Measurements from ENCODE around the gene KDM4D. TPM values are rescaled to one million over a fixed set of nuclear protein-coding genes. Genes with fewer than 3 reads are reported as not detected.

Gene KDM4D
- total and polyA plus RNA-seq, 9 of the 15 experiments (the other 6 are each of a cell fraction or from before 2014, with no cell fraction given) = 0.34 to 1.1 (median 0.50) TPM

DNA sequence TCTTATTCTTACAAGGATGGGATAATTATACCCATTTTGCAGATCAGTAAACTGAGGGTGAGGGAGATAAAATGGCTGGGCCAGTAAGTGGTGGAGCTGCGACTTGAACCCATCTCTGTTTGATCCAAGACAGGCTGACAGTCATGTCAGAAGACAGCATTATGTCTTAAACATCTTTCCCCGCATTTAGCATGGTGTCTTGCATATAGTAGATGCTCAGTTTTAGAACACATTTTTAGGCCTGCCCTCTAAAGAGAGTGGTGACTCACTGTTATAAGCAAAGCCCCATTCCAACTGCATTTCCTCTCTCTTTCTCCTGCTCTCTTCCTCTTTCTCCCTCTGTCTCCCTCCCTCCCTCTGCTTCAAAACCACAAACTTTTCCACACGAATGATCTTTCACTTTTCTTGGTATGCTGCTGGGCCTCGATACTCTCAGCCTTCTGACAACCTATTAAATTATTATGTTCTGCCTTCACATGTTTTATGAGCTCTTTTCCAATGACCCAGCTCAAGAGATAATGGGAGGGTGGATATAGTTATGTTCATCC lies 25.4 kb upstream of the KDM4D start (continued):
- TF ChIP-seq ATF4 (CRISPR knock-in tag; IDR thresholded peaks at IDR 0.05) = no peak
- TF ChIP-seq RFX5 (IDR thresholded peaks at IDR 0.05; ENCODE audit: low read depth, low read length) = no peak
- no peak for TF ChIP-seq ZNF518B (CRISPR knock-in tag; IDR thresholded peaks at IDR 0.05)
- no peak for TF ChIP-seq THRA (IDR thresholded peaks at IDR 0.05)
- no peak for TF ChIP-seq RFX7 (CRISPR knock-in tag; IDR thresholded peaks at IDR 0.05)
- no peak for TF ChIP-seq SRSF1 (IDR thresholded peaks at IDR 0.05; ENCODE audit: low read depth, low read length)
- no peak for TF ChIP-seq TAF15 (IDR thresholded peaks at IDR 0.05; ENCODE audit: low read depth, low read length)
- TF ChIP-seq IRF9 (tag; IDR thresholded peaks at IDR 0.05) = no peak
- no peak for TF ChIP-seq ZNF444 (CRISPR knock-in tag; IDR thresholded peaks at IDR 0.05)
- no peak for TF ChIP-seq TGIF2 (CRISPR knock-in tag; IDR thresholded peaks at IDR 0.05)
- TF ChIP-seq MEF2A (IDR thresholded peaks at IDR 0.05; ENCODE audit: control insufficient read depth, low read depth, low read length) = no peak
- no peak for TF ChIP-seq CREBBP (IDR thresholded peaks at IDR 0.05; ENCODE audit: low read depth, low read length)
- no peak for TF ChIP-seq JUND (IDR thresholded peaks at IDR 0.05; ENCODE audit: borderline replicate concordance, low read depth, low read length)
- TF ChIP-seq JUND (tag; IDR thresholded peaks at IDR 0.05; ENCODE audit: borderline replicate concordance, low read depth, low read length) = peak; percentile 66; the same call in 2 of the 3 replicates
- TF ChIP-seq CEBPB (tag; IDR thresholded peaks at IDR 0.05) = no peak
- TF ChIP-seq NCOA2 (IDR thresholded peaks at IDR 0.05; ENCODE audit: partially characterized antibody in 2 of 2) = no peak
- no peak for TF ChIP-seq IRF2 (CRISPR knock-in tag; IDR thresholded peaks at IDR 0.05)
- no peak for TF ChIP-seq ESRRB (CRISPR knock-in tag; IDR thresholded peaks at IDR 0.05; ENCODE audit: borderline replicate concordance)
- TF ChIP-seq ZNF507 (tag; conservative IDR thresholded peaks at IDR 0.05) = no peak
- TF ChIP-seq ARNT (IDR thresholded peaks at IDR 0.05) = no peak
- no peak for TF ChIP-seq ELK3 (CRISPR knock-in tag; IDR thresholded peaks at IDR 0.05)
- no peak for TF ChIP-seq ZNF830 (CRISPR knock-in tag; IDR thresholded peaks at IDR 0.05)
- TF ChIP-seq SP1 (CRISPR knock-in tag; IDR thresholded peaks at IDR 0.05) = no peak

Measured in K562 (cell line).